Activated CD8-positive, alpha-beta T cell treated with anti-CD3 and anti-CD28 coated beads for 36 hours (primary cell): ENCODE data around the gene CCL25. TPM values are rescaled to one million over a fixed set of nuclear protein-coding genes. Genes with fewer than 3 reads are reported as not detected.

Experiments
- ATAC-seq: fragments of 200-7000 bp; cut with Tn5 transposase; one replicate; pipeline ENCODE4 v1.10.0; 2021; ENCODE audit warnings: mild to moderate bottlenecking, moderate library complexity
- CTCF ChIA-PET: fragments of 350-600 bp; sonication (Branson Sonifier 250); formaldehyde crosslinking; loops from one replicate; lab custom pipeline; 2021; ENCODE audit warnings: antibody characterized with exemption; lab: Charles Lee
- POLR2A ChIA-PET: fragments of 350-600 bp; sonication (Branson Sonifier 250); formaldehyde crosslinking; loops from one replicate; lab custom pipeline; 2021; ENCODE audit warnings: antibody characterized with exemption; lab: Charles Lee
- DNase-seq: peaks from one replicate; pipeline ENCODE4 v3.0.0-alpha.2; 2020
- H3K27ac Mint-ChIP-seq: one replicate; pipeline ENCODE4 v1.8.0; 2021; ENCODE audit warnings: mild to moderate bottlenecking, mixed read lengths
- H3K27me3 Mint-ChIP-seq: one replicate; pipeline ENCODE4 v1.8.0; 2021; ENCODE audit warnings: mixed read lengths
- H3K36me3 Mint-ChIP-seq: one replicate; pipeline ENCODE4 v1.8.0; 2021; ENCODE audit warnings: low read depth, mixed read lengths
- H3K4me1 Mint-ChIP-seq: one replicate; pipeline ENCODE4 v1.8.0; 2021; ENCODE audit warnings: low read depth, mixed read lengths
- H3K4me3 Mint-ChIP-seq: one replicate; pipeline ENCODE4 v1.8.0; 2021; ENCODE audit warnings: mild to moderate bottlenecking, moderate library complexity, mixed read lengths
- H3K9me3 Mint-ChIP-seq: one replicate; pipeline ENCODE4 v1.8.0; 2021; ENCODE audit warnings: mixed read lengths
- CTCF ChIP-seq: fragments of 200-600 bp; IDR thresholded peaks from one replicate; pipeline ENCODE4 v1.8.0; 2022; ENCODE audit warnings: antibody characterized with exemption, mild to moderate bottlenecking
- intact Hi-C: fragments of 100-400 bp; cut with micrococcal nuclease; formaldehyde crosslinking; loops from one replicate; pipeline ENCODE4 v1.10.0; 2022
- total RNA-seq, 2 experiments: library from RNA; stranded (reverse); gene quantifications; one replicate each; pipeline ENCODE4 v1.2.3, GENCODE V29; 2021

The CCL25 gene
- total RNA-seq, 2 experiments from 2014 or later = 0.29 TPM; not detected in 1

GRCh38 chr19:8075158-8076074 is 22.9 kb downstream of the CCL25 start:
- CTCF ChIA-PET = no interaction called here
- no peak for DNase-seq
- no peak overlapping the region for H3K27ac Mint-ChIP-seq

GRCh38 chr19:8079988-8080387 is 27.4 kb downstream of the CCL25 start:
- ChIA-PET CTCF (no interaction called here), POLR2A (no interaction called here)

More at GRCh38 chr19:8075158-8076074, 22.9 kb downstream of the CCL25 start:
- Mint-ChIP-seq H3K9me3 (peaks cover 10% of the 10 kb centered on the region), H3K4me3 (no peak overlapping the region), H3K36me3 (no peaks in the 10 kb centered on the region), H3K4me1 (peaks cover 10% of the 10 kb centered on the region), H3K27me3 (peaks cover 2% of the 10 kb centered on the region)
- intact Hi-C loops = no loop called here
- no peak for ATAC-seq
- TF ChIP-seq CTCF = no peak
- POLR2A ChIA-PET = no interaction called here

GRCh38 chr19:8080832-8081231 is 28.3 kb downstream of the CCL25 start:
- H3K36me3 Mint-ChIP-seq = no peaks in the 10 kb centered on the region
- DNase-seq (no peak), ATAC-seq (no peak)
- no peak for TF ChIP-seq CTCF
- H3K4me3 Mint-ChIP-seq = no peak overlapping the region
- intact Hi-C loops = no loop called here
- CTCF ChIA-PET = no interaction called here
- peaks cover 2% of the 10 kb centered on the region for H3K27me3 Mint-ChIP-seq
- no peaks in the 10 kb centered on the region for H3K9me3 Mint-ChIP-seq
- POLR2A ChIA-PET = no interaction called here
- H3K4me1 Mint-ChIP-seq = no peaks in the 10 kb centered on the region
- H3K27ac Mint-ChIP-seq = no peak overlapping the region

More at GRCh38 chr19:8079988-8080387, 27.4 kb downstream of the CCL25 start:
- no peak for DNase-seq
- peaks cover 2% of the 10 kb centered on the region for H3K27me3 Mint-ChIP-seq
- H3K9me3 Mint-ChIP-seq = no peaks in the 10 kb centered on the region
- no peak for TF ChIP-seq CTCF
- intact Hi-C loops = no loop called here
- no peak for ATAC-seq
- H3K4me1 Mint-ChIP-seq = no peaks in the 10 kb centered on the region
- H3K27ac Mint-ChIP-seq = no peak overlapping the region
- H3K4me3 Mint-ChIP-seq = no peak overlapping the region
- no peaks in the 10 kb centered on the region for H3K36me3 Mint-ChIP-seq

GRCh38 chr19:8081569-8082550 is 29.3 kb downstream of the CCL25 start:
- DNase-seq (no peak), ATAC-seq (no peak)
- ChIA-PET POLR2A (interaction anchor here (0.6 kb wide), 1 partner anchor 40 kb away, joined by 3 read pairs; no protein-coding TSS in a partner anchor), CTCF (no interaction called here)
- Mint-ChIP-seq H3K9me3 (no peaks in the 10 kb centered on the region), H3K4me1 (no peaks in the 10 kb centered on the region), H3K27ac (no peak overlapping the region), H3K4me3 (no peak overlapping the region), H3K36me3 (no peaks in the 10 kb centered on the region), H3K27me3 (peaks cover 2% of the 10 kb centered on the region)
- TF ChIP-seq CTCF = no peak
- intact Hi-C loops = no loop called here
